Non-pigmented ciliary epithelial cell (primary cell): ENCODE results near the gene EIF6.
A peak's percentile ranks its signal among the peaks of the same experiment; 100 is the strongest.
"Not testable (repeated sequence)": the region's sequence is repeated elsewhere in the genome, so short reads cannot be mapped to it uniquely, and the experiment has no call there.

Experiments
- DNase-seq: peaks from one replicate; pipeline ENCODE4 v3.0.0-alpha.2; 2010; ENCODE audit warnings: low read depth

EIF6 gene

GRCh38 chr20:35254448-35254999, 30.0 kb downstream of the EIF6 start:
- no peak for DNase-seq

GRCh38 chr20:35253010-35253409, 31.6 kb downstream of the EIF6 start:
- no peak for DNase-seq

- not testable (repeated sequence) for DNase-seq
These were observed 32.0 kb downstream of the EIF6 start for GRCh38 chr20:35252598-35252997.

- no peak for DNase-seq
These were observed 32.5 kb downstream of the EIF6 start for GRCh38 chr20:35252037-35252461.

GRCh38 chr20:35251613-35251940, 33.0 kb downstream of the EIF6 start:
- no peak for DNase-seq

GRCh38 chr20:35248641-35249475, 35.7 kb downstream of the EIF6 start:
- DNase-seq: no peak

- no peak for DNase-seq
These were observed 37.8 kb downstream of the EIF6 start for GRCh38 chr20:35246723-35247122.

- DNase-seq: no peak
These were observed 40.6 kb downstream of the EIF6 start for GRCh38 chr20:35243986-35244385.

GRCh38 chr20:35243317-35243716, 41.3 kb downstream of the EIF6 start:
- DNase-seq: no peak

GRCh38 chr20:35240811-35241293, 43.7 kb downstream of the EIF6 start:
- no peak for DNase-seq

- no peak for DNase-seq
These were observed 44.3 kb downstream of the EIF6 start for GRCh38 chr20:35240083-35240810.

- no peak for DNase-seq
These were observed 45.8 kb downstream of the EIF6 start for GRCh38 chr20:35238735-35239134.

- DNase-seq: no peak
These were observed 46.4 kb downstream of the EIF6 start for GRCh38 chr20:35238170-35238569.

- DNase-seq: no peak
These were observed 47.1 kb downstream of the EIF6 start for GRCh38 chr20:35237486-35237885.

- no peak for DNase-seq
These were observed 48.7 kb downstream of the EIF6 start for GRCh38 chr20:35235881-35236280.

GRCh38 chr20:35232575-35232974, 52.0 kb downstream of the EIF6 start:
- peak; percentile 53 for DNase-seq
